HEK293 (cell line): ENCODE measurements around the gene SCRN2.

Experiments used
- CTCF ChIA-PET: fragments of 350-600 bp; formaldehyde crosslinking; extraction: SDS; loops from one replicate; lab custom pipeline; 2021; ENCODE audit warnings: antibody characterized with exemption; lab: Yijun Ruan, JAX
- POLR2A ChIA-PET: fragments of 300-600 bp; formaldehyde crosslinking; extraction: SDS; loops from one replicate; lab custom pipeline; 2020; ENCODE audit warnings: antibody characterized with exemption, inconsistent platforms; lab: Yijun Ruan, JAX
- H3K27ac ChIP-seq: fragments of 200-500 bp; sonication (Bioruptor generic); 2 replicates; pipeline ENCODE4 v1.5.1; 2014; ENCODE audit warnings: low read depth, low read length, control low read depth, inconsistent platforms; ENCODE audit errors: extremely low read depth
- H3K36me3 ChIP-seq, 2 experiments: fragments of 200-500 bp in 1 of 2; sonication (Bioruptor generic) in 1 of 2; 1 replicate in 1 of 2; 2 replicates in 1 of 2; pipeline ENCODE4 v1.5.1; 2014 to 2017; ENCODE audit warnings: inconsistent platforms in 2 of 2, low read length in 2 of 2; ENCODE audit not compliant: control insufficient read depth in 2 of 2, insufficient read depth in 1 of 2
- H3K4me1 ChIP-seq: fragments of 200-500 bp; sonication (Bioruptor generic); 2 replicates; pipeline ENCODE4 v1.5.1; 2014; ENCODE audit warnings: mild to moderate bottlenecking, low read length, inconsistent platforms; ENCODE audit not compliant: control insufficient read depth, insufficient read depth
- H3K4me3 ChIP-seq: 2 replicates; pipeline ENCODE4 v1.5.1; 2011; ENCODE audit warnings: low read depth, mild to moderate bottlenecking, control low read depth, low read length, moderate library complexity
- H3K9me3 ChIP-seq: fragments of 200-500 bp; sonication (Bioruptor generic); 2 replicates; pipeline ENCODE4 v1.5.1; 2014; ENCODE audit warnings: low read depth, low read length, inconsistent platforms; ENCODE audit not compliant: control insufficient read depth, insufficient read depth
- ATF2 ChIP-seq: fragments of 450-650 bp; formaldehyde crosslinking; IDR thresholded peaks from 2 replicates; pipeline ENCODE4 v1.5.1; 2016; ENCODE audit warnings: missing biosample characterization, missing genetic modification characterization, low read depth
- INSM2 ChIP-seq: fragments of 450-650 bp; formaldehyde crosslinking; IDR thresholded peaks from 2 replicates; pipeline ENCODE4 v1.5.1; 2016; ENCODE audit warnings: missing biosample characterization, missing genetic modification characterization
- PRDM10 ChIP-seq: fragments of 450-650 bp; formaldehyde crosslinking; IDR thresholded peaks from 2 replicates; pipeline ENCODE4 v1.5.1; 2016; ENCODE audit warnings: missing biosample characterization, missing genetic modification characterization
- PRDM6 ChIP-seq: fragments of 450-650 bp; formaldehyde crosslinking; IDR thresholded peaks from 2 replicates; pipeline ENCODE4 v1.5.1; 2017; ENCODE audit warnings: missing biosample characterization, missing genetic modification characterization
- TRIM28 ChIP-seq: IDR thresholded peaks from 2 replicates; pipeline ENCODE4 v1.6.1; 2011; ENCODE audit warnings: low read length, control low read depth, borderline replicate concordance
- WT1 ChIP-seq: fragments of 450-650 bp; formaldehyde crosslinking; IDR thresholded peaks from 2 replicates; pipeline ENCODE4 v1.5.1; 2016; ENCODE audit warnings: missing biosample characterization, missing genetic modification characterization
- ZFP37 ChIP-seq: fragments of 450-650 bp; formaldehyde crosslinking; IDR thresholded peaks from 2 replicates; pipeline ENCODE4 v1.5.1; 2016; ENCODE audit warnings: missing biosample characterization, missing genetic modification characterization
- ZNF146 ChIP-seq: fragments of 450-650 bp; formaldehyde crosslinking; IDR thresholded peaks from 2 replicates; pipeline ENCODE4 v1.5.1; 2016; ENCODE audit warnings: missing biosample characterization, missing genetic modification characterization
- ZNF366 ChIP-seq: fragments of 450-650 bp; formaldehyde crosslinking; conservative IDR thresholded peaks from 2 replicates; pipeline ENCODE4 v1.5.1; 2016; ENCODE audit warnings: missing biosample characterization, missing genetic modification characterization
- ZNF423 ChIP-seq: fragments of 450-650 bp; formaldehyde crosslinking; IDR thresholded peaks from 2 replicates; pipeline ENCODE4 v1.5.1; 2016; ENCODE audit warnings: missing biosample characterization, missing genetic modification characterization
- ZNF513 ChIP-seq: fragments of 450-650 bp; IDR thresholded peaks from 2 replicates; pipeline ENCODE4 v1.5.1; 2018; ENCODE audit warnings: missing biosample characterization, missing genetic modification characterization
- ZNF548 ChIP-seq: fragments of 450-650 bp; formaldehyde crosslinking; IDR thresholded peaks from 2 replicates; pipeline ENCODE4 v1.5.1; 2016; ENCODE audit warnings: missing biosample characterization, missing genetic modification characterization
- ZNF580 ChIP-seq: fragments of 450-650 bp; formaldehyde crosslinking; IDR thresholded peaks from 2 replicates; pipeline ENCODE4 v1.5.1; 2016; ENCODE audit warnings: missing biosample characterization, missing genetic modification characterization
- ZNF692 ChIP-seq: fragments of 450-650 bp; formaldehyde crosslinking; IDR thresholded peaks from 2 replicates; pipeline ENCODE4 v1.5.1; 2016; ENCODE audit warnings: missing biosample characterization, missing genetic modification characterization
- ZNF707 ChIP-seq: fragments of 450-650 bp; formaldehyde crosslinking; IDR thresholded peaks from 2 replicates; pipeline ENCODE4 v1.5.1; 2016; ENCODE audit warnings: missing biosample characterization, missing genetic modification characterization
- ZNF837 ChIP-seq: fragments of 450-650 bp; formaldehyde crosslinking; IDR thresholded peaks from 2 replicates; pipeline ENCODE4 v1.5.1; 2016; ENCODE audit warnings: missing biosample characterization, missing genetic modification characterization
- ZSCAN5A ChIP-seq: fragments of 450-650 bp; formaldehyde crosslinking; IDR thresholded peaks from 2 replicates; pipeline ENCODE4 v1.5.1; 2016; ENCODE audit warnings: missing biosample characterization, missing genetic modification characterization

SCRN2 gene

GRCh38 chr17:47792979-47793378, 48.1 kb downstream of the SCRN2 start:
- no peaks in the 10 kb centered on the region for H3K36me3 ChIP-seq
- ChIA-PET POLR2A (no interaction called here), CTCF (interaction anchor here (0.6 to 1.2 kb wide), 5 partner anchors 9 to 57 kb away, joined by 3 to 7 read pairs (median 3); no protein-coding TSS in a partner anchor)
- 0 out of 2 replicates have a peak, but pooled peaks cover 2% of the 10 kb centered on the region for H3K4me1 ChIP-seq
- TF ChIP-seq WT1: no peak
- TF ChIP-seq ZFP37 (tag by site-specific recombination): no peak
- no peak for TF ChIP-seq ZNF423 (tag by site-specific recombination)
- TF ChIP-seq ZNF146 (tag by site-specific recombination): no peak
- TF ChIP-seq ATF2 (tag by site-specific recombination): no peak
- no peak for TF ChIP-seq ZNF707 (tag by site-specific recombination)
- no peak for TF ChIP-seq TRIM28
- no peak for TF ChIP-seq ZSCAN5A (tag by site-specific recombination)
- TF ChIP-seq ZNF837 (tag by site-specific recombination): no peak
- no peak for TF ChIP-seq PRDM10 (tag by site-specific recombination)
- no peak for TF ChIP-seq ZNF580
- no peak for TF ChIP-seq INSM2 (tag by site-specific recombination)
- no peak for TF ChIP-seq ZNF513 (tag by site-specific recombination)
- TF ChIP-seq PRDM6 (tag by site-specific recombination): no peak
- TF ChIP-seq ZNF548 (tag by site-specific recombination): no peak
- no peak for TF ChIP-seq ZNF692 (tag by site-specific recombination)
- no peak for TF ChIP-seq ZNF366 (tag by site-specific recombination)
- H3K27ac ChIP-seq: no peak overlapping the region
- no peaks in the 10 kb centered on the region for H3K9me3 ChIP-seq
- no peak overlapping the region for H3K4me3 ChIP-seq
